HUES6 (cell line): ENCODE data around the gene AP3S2.
"Not testable (repeated sequence)": the region's sequence is repeated elsewhere in the genome, so short reads cannot be mapped to it uniquely, and the experiment has no call there.

Experiments
- H3K27ac ChIP-seq: 2 replicates; pipeline ENCODE4 v1.7.0; 2013; ENCODE audit warnings: low read depth, mild to moderate bottlenecking, low read length, inconsistent platforms
- H3K27me3 ChIP-seq: 2 replicates; pipeline ENCODE4 v1.6.1; 2013; ENCODE audit warnings: low read length; ENCODE audit not compliant: control insufficient read depth, insufficient read depth
- H3K36me3 ChIP-seq: 2 replicates; pipeline ENCODE4 v1.6.1; 2013; ENCODE audit warnings: low read length; ENCODE audit not compliant: control insufficient read depth, insufficient read depth
- H3K4me1 ChIP-seq: 2 replicates; pipeline ENCODE4 v1.6.1; 2013; ENCODE audit warnings: low read length; ENCODE audit not compliant: control insufficient read depth, insufficient read depth
- H3K4me3 ChIP-seq: 2 replicates; pipeline ENCODE4 v1.5.1; 2013; ENCODE audit warnings: low read depth, low read length
- H3K9ac ChIP-seq: one replicate; pipeline ENCODE4 v1.6.1; 2013; ENCODE audit warnings: mild to moderate bottlenecking, low read length
- H3K9me3 ChIP-seq: 2 replicates; pipeline ENCODE4 v1.6.1; 2013; ENCODE audit warnings: low read depth, low read length; ENCODE audit not compliant: control insufficient read depth, insufficient read depth

Gene AP3S2

GRCh38 chr15:89797678-89798201, 96.1 kb downstream of the AP3S2 start:
- Histone ChIP-seq H3K4me3 (no peak overlapping the region), H3K27me3 (no peaks in the 10 kb centered on the region), H3K9ac (no peak overlapping the region), H3K36me3 (peaks cover 3% of the 10 kb centered on the region; the same call in 1 of the 2 replicates), H3K27ac (no peak overlapping the region), H3K9me3 (no peaks in the 10 kb centered on the region), H3K4me1 (no peaks in the 10 kb centered on the region)

GRCh38 chr15:89795996-89796395, 97.8 kb downstream of the AP3S2 start:
- Histone ChIP-seq H3K9me3 (no peaks in the 10 kb centered on the region), H3K36me3 (peaks cover 3% of the 10 kb centered on the region; the same call in 1 of the 2 replicates), H3K27ac (no peak overlapping the region), H3K4me1 (no peaks in the 10 kb centered on the region), H3K27me3 (no peaks in the 10 kb centered on the region), H3K4me3 (no peak overlapping the region), H3K9ac (no peak overlapping the region)

GRCh38 chr15:89794627-89795241, 99.1 kb downstream of the AP3S2 start:
- Histone ChIP-seq H3K9ac (no peak overlapping the region), H3K27me3 (no peaks in the 10 kb centered on the region; the same call in 1 of the 2 replicates), H3K4me3 (no peak overlapping the region), H3K27ac (no peak overlapping the region), H3K36me3 (peaks cover 3% of the 10 kb centered on the region; the same call in 1 of the 2 replicates), H3K4me1 (no peaks in the 10 kb centered on the region), H3K9me3 (no peaks in the 10 kb centered on the region)

GRCh38 chr15:89792106-89792805, 101.5 kb downstream of the AP3S2 start:
- Histone ChIP-seq H3K9me3 (peaks cover 10% of the 10 kb centered on the region), H3K36me3 (peaks cover 6% of the 10 kb centered on the region; the same call in 1 of the 2 replicates), H3K4me1 (no peaks in the 10 kb centered on the region), H3K4me3 (no peak overlapping the region), H3K27me3 (no peaks in the 10 kb centered on the region; the same call in 1 of the 2 replicates), H3K9ac (no peak overlapping the region), H3K27ac (no peak overlapping the region)

GRCh38 chr15:89790661-89791060, 103.1 kb downstream of the AP3S2 start:
- no peak overlapping the region for H3K27ac ChIP-seq
- no peak overlapping the region for H3K9ac ChIP-seq
- peaks cover 10% of the 10 kb centered on the region for H3K9me3 ChIP-seq
- H3K36me3 ChIP-seq: peaks cover 6% of the 10 kb centered on the region; the same call in 1 of the 2 replicates
- no peaks in the 10 kb centered on the region; the same call in 1 of the 2 replicates for H3K27me3 ChIP-seq
- no peaks in the 10 kb centered on the region for H3K4me1 ChIP-seq
- H3K4me3 ChIP-seq: no peak overlapping the region

- Histone ChIP-seq H3K4me3 (no peak overlapping the region), H3K36me3 (peaks cover 6% of the 10 kb centered on the region; the same call in 1 of the 2 replicates), H3K9ac (no peak overlapping the region), H3K27me3 (no peaks in the 10 kb centered on the region; the same call in 1 of the 2 replicates), H3K9me3 (peaks cover 10% of the 10 kb centered on the region), H3K4me1 (no peaks in the 10 kb centered on the region; the same call in 1 of the 2 replicates), H3K27ac (no peak overlapping the region)
These were observed 103.6 kb downstream of the AP3S2 start for GRCh38 chr15:89790206-89790605.

DNA sequence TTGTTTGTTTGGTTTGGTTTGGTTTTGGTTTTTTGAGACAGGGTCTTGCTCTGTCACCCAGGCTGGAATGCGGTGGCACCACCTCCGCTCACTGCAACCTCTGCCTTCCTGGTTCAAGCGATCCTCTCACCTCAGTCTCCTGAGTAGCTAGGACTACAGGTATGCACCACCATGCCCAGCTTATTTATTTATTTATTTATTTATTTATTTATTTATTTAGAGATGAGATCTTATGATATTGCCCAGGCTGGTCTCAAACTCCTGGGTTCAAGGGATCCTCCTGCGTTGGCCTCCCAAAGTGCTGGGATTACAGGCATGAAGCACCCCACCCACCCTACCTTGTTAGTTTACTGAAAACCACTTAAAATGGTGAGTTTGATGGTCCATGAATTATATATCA, 105.2 kb downstream of the AP3S2 start:
- H3K27ac ChIP-seq, H3K9ac ChIP-seq, H3K27me3 ChIP-seq, H3K4me3 ChIP-seq, H3K36me3 ChIP-seq, H3K9me3 ChIP-seq: not testable (repeated sequence)
- peaks cover 11% of the 10 kb centered on the region for H3K4me1 ChIP-seq

DNA sequence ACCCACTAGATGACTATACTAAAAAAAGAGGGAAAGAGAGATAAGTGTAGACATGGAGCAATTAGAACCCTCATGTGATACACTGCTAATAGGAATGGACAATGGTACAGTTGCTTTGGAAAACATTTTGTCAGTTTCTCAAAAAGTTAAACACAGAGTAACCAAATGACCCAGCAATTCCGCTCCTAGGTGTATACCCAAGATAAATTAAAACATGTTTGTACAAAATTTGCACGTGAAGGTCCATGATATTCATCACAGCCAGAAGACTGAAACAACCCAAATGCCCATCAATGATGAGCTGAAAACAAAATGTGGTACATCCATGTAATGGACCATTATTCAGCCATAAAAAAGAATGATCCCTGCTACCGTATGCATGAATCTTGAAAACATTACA, 105.8 kb downstream of the AP3S2 start:
- peaks cover 3% of the 10 kb centered on the region; the same call in 1 of the 2 replicates for H3K27me3 ChIP-seq
- H3K9me3 ChIP-seq: peaks cover 10% of the 10 kb centered on the region
- peaks cover 6% of the 10 kb centered on the region; the same call in 1 of the 2 replicates for H3K36me3 ChIP-seq

GRCh38 chr15:89785774-89786140, 108.0 kb downstream of the AP3S2 start:
- Histone ChIP-seq H3K9me3 (peaks cover 10% of the 10 kb centered on the region), H3K27ac (no peak overlapping the region), H3K9ac (no peak overlapping the region), H3K4me3 (no peak overlapping the region), H3K4me1 (peaks cover 31% of the 10 kb centered on the region), H3K27me3 (peaks cover 9% of the 10 kb centered on the region; the same call in 1 of the 2 replicates), H3K36me3 (peaks cover 6% of the 10 kb centered on the region; the same call in 1 of the 2 replicates)

More for the DNA sequence above, 105.8 kb downstream of the AP3S2 start:
- Histone ChIP-seq H3K9ac (no peak overlapping the region), H3K4me3 (no peak overlapping the region), H3K4me1 (peaks cover 16% of the 10 kb centered on the region), H3K27ac (no peak overlapping the region)

DNA sequence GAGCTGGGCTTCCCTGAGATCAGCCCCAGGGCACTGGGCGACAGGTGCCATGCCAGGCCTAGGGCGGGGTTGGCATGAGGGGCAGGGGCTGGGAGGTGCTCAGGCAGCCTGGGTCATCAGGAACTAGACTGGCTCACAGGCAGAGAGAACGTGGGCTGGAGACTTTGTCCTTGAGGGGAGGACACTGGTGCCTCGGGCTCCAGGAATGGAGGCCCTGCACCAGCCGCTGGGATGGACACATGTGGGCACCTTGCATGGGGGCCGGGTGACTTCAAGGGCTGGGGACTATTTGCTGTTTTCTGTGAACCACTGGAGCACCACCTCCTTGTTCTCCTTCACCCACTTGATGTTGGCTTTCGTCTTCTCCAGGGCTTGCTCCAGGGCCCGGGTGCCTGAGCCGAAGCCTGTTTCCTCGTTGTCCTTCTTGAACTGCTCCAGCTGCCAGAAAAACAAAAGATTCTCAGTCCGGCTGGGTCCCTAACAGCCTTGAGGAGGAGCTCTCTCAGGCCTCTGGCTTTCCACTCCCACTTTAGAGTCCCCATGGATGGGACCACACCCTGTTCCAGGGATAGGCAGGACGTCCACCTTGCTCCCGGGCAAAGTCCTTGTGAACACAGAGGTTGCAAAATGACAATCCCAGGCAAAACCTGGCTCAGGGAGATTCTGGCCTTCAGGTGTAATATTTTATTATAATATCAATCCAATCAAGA, 108.6 kb downstream of the AP3S2 start:
- Histone ChIP-seq H3K27me3 (peaks cover 14% of the 10 kb centered on the region; the same call in 1 of the 2 replicates), H3K9me3 (peaks cover 10% of the 10 kb centered on the region), H3K4me1 (peaks cover 32% of the 10 kb centered on the region), H3K4me3 (no peak overlapping the region), H3K27ac (no peak overlapping the region), H3K9ac (no peak overlapping the region), H3K36me3 (peaks cover 6% of the 10 kb centered on the region; the same call in 1 of the 2 replicates)
